ENCODE results near the gene FARS2.

DNA sequence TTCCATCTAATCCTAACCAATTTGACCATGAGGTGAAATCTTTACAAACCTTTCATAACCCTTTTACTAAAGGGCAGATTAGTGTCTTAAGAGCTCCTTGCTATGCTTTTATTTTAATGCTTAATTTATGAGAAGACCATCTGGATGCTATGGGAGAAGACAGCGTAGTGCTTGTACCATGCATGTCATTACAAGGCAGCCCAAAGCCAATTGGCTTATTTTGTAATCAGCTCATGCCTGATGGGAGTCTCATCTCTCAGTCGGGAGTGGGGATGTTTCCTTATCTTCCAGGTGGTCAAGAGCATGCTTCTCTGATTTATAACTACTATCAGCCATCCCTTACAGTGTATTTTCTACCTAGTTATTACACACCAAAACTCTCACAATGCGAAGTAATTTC is 304.7 kb downstream of the FARS2 start:
- no peak for TF ChIP-seq CTCF (IDR thresholded peaks at IDR 0.05; ENCODE audit: poor library complexity)
- TF ChIP-seq EZH2phosphoT487 (IDR thresholded peaks at IDR 0.05; ENCODE audit: low read depth, severe bottlenecking, unreplicated experiment): no peak

Data from hepatocyte (in vitro differentiated cells).